Measurements from ENCODE around the gene PLA2G1B.

- TF ChIP-seq JUND (IDR thresholded peaks at IDR 0.05) = no peak
- no peak for TF ChIP-seq TAF1 (conservative IDR thresholded peaks at IDR 0.05)
- TF ChIP-seq CTCF (IDR thresholded peaks at IDR 0.05; ENCODE audit: low read depth, low read length, missing input control) = no peak
- TF ChIP-seq REST (IDR thresholded peaks at IDR 0.05) = no peak
- TF ChIP-seq YY1 (IDR thresholded peaks at IDR 0.05) = no peak
- no peak for TF ChIP-seq ZBTB33 (IDR thresholded peaks at IDR 0.05)
- TF ChIP-seq, protein P1, sequence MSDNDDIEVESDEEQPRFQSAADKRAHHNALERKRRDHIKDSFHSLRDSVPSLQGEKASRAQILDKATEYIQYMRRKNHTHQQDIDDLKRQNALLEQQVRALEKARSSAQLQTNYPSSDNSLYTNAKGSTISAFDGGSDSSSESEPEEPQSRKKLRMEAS (IDR thresholded peaks at IDR 0.05) = no peak
- TF ChIP-seq SP1 (IDR thresholded peaks at IDR 0.05) = no peak
- no peak for TF ChIP-seq NR2F2 (IDR thresholded peaks at IDR 0.05)
- no peak for TF ChIP-seq FOXA2 (IDR thresholded peaks at IDR 0.05)
- TF ChIP-seq, protein P2, sequence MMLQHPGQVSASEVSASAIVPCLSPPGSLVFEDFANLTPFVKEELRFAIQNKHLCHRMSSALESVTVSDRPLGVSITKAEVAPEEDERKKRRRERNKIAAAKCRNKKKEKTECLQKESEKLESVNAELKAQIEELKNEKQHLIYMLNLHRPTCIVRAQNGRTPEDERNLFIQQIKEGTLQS (IDR thresholded peaks at IDR 0.05) = no peak
Observed at GRCh38 chr12:120290609-120291305, 36.8 kb downstream of the PLA2G1B start.
